ENCODE results near the gene MRTO4. TPM values are rescaled to one million over a fixed set of nuclear protein-coding genes. Genes with fewer than 3 reads are reported as not detected.

MRTO4 gene
- total and polyA plus RNA-seq, 9 of the 15 experiments (the other 6 are each of a cell fraction or from before 2014, with no cell fraction given) = 62.0 to 173 (median 146) TPM

DNA sequence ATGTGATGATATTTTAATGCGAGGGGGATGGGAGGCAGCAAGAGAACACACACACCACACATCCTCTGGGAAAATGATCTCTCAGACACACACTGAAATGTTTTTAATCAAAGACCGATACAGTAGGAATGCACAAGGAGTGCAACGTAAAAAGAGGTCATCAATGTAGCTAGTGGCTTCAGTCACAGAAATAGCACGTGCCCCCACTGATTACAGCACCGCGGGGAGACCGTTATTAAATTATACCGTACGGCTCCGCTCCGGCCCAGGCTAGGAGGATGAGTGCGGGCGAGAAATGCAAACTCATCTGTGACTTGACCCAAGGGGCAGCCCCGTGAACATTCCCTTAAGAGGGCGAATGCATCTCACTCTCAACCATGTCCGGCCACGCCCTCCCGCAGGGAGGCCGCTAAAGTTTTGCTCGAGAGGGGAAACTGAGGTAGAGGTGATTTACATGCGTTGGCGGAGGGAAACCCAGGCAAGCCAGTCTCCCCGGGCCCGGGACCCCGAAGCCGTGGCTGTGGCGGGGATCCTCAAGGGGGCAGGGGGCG is 42.1 kb upstream of the MRTO4 start (continued):
- TF ChIP-seq, protein P1, sequence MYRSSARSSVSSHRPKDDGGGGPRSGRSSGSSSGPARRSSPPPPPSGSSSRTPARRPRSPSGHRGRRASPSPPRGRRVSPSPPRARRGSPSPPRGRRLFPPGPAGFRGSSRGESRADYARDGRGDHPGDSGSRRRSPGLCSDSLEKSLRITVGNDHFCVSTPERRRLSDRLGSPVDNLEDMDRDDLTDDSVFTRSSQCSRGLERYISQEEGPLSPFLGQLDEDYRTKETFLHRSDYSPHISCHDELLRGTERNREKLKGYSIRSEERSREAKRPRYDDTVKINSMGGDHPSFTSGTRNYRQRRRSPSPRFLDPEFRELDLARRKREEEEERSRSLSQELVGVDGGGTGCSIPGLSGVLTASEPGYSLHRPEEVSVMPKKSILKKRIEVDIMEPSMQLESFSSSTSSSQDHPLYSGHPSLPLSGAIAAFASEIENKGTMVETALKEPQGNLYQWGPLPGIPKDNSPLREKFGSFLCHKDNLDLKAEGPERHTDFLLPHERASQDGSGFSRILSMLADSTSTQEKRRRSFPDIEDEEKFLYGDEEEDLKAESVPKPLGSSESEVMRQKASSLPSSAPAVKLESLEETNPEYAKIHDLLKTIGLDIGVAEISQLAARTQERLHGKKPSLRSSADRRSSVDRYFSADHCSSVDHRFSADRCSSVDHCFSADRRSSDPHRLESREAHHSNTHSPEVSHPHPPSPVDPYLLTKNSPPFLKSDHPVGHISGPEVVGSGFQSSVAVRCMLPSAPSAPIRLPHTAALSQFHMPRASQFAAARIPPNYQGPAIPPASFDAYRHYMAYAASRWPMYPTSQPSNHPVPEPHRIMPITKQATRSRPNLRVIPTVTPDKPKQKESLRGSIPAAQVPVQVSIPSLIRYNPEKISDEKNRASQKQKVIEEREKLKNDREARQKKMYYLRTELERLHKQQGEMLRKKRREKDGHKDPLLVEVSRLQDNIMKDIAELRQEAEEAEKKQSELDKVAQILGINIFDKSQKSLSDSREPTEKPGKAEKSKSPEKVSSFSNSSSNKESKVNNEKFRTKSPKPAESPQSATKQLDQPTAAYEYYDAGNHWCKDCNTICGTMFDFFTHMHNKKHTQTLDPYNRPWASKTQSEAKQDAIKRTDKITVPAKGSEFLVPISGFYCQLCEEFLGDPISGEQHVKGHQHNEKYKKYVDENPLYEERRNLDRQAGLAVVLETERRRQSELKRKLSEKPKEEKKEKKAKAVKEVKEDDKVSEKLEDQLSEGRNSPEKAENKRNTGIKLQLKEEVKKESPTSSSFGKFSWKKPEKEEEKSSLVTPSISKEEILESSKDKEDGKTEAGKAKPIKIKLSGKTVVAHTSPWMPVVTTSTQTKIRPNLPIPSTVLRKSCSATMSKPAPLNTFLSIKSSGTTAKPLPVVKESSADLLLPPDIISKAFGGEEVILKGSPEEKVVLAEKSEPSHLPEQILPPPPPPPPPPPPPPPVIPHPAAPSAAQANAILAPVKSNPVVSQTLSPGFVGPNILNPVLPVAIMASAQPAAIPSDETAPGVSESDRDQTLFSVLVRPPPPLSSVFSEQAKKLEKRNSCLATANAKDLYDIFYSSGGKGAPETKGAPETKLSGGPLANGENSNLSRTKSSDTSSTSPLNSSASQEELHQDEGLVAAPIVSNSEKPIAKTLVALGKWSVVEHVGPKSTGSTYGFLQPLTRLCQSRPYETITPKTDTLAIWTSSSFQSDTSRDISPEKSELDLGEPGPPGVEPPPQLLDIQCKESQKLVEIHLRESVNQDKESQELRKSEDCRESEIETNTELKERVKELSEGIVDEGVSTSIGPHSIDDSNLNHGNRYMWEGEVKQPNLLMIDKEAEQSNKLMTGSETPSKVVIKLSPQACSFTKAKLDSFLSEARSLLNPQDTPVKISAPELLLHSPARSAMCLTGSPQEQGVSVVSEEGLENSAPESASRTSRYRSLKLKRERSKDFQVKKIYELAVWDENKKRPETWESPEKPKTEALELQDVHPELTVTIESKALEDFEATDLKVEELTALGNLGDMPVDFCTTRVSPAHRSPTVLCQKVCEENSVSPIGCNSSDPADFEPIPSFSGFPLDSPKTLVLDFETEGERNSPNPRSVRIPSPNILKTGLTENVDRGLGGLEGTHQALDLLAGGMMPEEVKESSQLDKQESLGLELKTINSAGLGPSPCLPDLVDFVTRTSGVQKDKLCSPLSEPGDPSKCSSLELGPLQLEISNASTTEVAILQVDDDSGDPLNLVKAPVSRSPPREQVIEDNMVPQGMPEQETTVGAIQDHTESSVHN (IDR thresholded peaks at IDR 0.05; ENCODE audit: borderline replicate concordance in 1 of 2, low read depth in 1 of 2) = 0 out of 4 replicates have a peak, but pooled peaks of 1 of the 2 experiments have one; percentile 20
- TF ChIP-seq L3MBTL2 (IDR thresholded peaks at IDR 0.05) (peak; percentile 21; the same call in 1 of the 2 replicates), RBM39 (optimal IDR thresholded peaks at IDR 0.05; ENCODE audit: low read depth, low read length) (peak; percentile 19), HDGF (IDR thresholded peaks at IDR 0.05) (no peak), BACH1 (tag; IDR thresholded peaks at IDR 0.05) (0 out of 2 replicates have a peak, but pooled peaks have one; percentile 54), ARID2 (IDR thresholded peaks at IDR 0.05) (0 out of 2 replicates have a peak, but pooled peaks have one; percentile 0), ZNF316 (IDR thresholded peaks at IDR 0.05) (peak; percentile 93), POLR2A (conservative IDR thresholded peaks at IDR 0.05) (peak; percentile 58; the same call in 1 of the 2 replicates), MYC (IDR thresholded peaks at IDR 0.05; ENCODE audit: low read depth, low read length) (peak; percentile 63; the same call in 1 of the 2 replicates), MYC (CRISPR knock-in tag; IDR thresholded peaks at IDR 0.05; ENCODE audit: borderline replicate concordance, low read depth) (peak; percentile 60; the same call in 1 of the 2 replicates), ZNF707 (CRISPR knock-in tag; conservative IDR thresholded peaks at IDR 0.05) (0 out of 2 replicates have a peak, but pooled peaks have one; percentile 33), C11orf30 (IDR thresholded peaks at IDR 0.05; ENCODE audit: low read depth) (peak; percentile 93), HNRNPK (IDR thresholded peaks at IDR 0.05; ENCODE audit: low read depth, low read length, poor library complexity, severe bottlenecking) (no peak), ZBTB43 (CRISPR knock-in tag; IDR thresholded peaks at IDR 0.05) (no peak)
- TF ChIP-seq, protein P2, sequence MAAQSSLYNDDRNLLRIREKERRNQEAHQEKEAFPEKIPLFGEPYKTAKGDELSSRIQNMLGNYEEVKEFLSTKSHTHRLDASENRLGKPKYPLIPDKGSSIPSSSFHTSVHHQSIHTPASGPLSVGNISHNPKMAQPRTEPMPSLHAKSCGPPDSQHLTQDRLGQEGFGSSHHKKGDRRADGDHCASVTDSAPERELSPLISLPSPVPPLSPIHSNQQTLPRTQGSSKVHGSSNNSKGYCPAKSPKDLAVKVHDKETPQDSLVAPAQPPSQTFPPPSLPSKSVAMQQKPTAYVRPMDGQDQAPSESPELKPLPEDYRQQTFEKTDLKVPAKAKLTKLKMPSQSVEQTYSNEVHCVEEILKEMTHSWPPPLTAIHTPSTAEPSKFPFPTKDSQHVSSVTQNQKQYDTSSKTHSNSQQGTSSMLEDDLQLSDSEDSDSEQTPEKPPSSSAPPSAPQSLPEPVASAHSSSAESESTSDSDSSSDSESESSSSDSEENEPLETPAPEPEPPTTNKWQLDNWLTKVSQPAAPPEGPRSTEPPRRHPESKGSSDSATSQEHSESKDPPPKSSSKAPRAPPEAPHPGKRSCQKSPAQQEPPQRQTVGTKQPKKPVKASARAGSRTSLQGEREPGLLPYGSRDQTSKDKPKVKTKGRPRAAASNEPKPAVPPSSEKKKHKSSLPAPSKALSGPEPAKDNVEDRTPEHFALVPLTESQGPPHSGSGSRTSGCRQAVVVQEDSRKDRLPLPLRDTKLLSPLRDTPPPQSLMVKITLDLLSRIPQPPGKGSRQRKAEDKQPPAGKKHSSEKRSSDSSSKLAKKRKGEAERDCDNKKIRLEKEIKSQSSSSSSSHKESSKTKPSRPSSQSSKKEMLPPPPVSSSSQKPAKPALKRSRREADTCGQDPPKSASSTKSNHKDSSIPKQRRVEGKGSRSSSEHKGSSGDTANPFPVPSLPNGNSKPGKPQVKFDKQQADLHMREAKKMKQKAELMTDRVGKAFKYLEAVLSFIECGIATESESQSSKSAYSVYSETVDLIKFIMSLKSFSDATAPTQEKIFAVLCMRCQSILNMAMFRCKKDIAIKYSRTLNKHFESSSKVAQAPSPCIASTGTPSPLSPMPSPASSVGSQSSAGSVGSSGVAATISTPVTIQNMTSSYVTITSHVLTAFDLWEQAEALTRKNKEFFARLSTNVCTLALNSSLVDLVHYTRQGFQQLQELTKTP (IDR thresholded peaks at IDR 0.05; ENCODE audit: low read depth in 1 of 2, partially characterized antibody in 2 of 2) = peak in 1 of 2 experiments; percentile 56

Data from K562 (cell line).